GM21717 (cell line): ENCODE data around the gene AAK1.
"Not testable (repeated sequence)": the region's sequence is repeated elsewhere in the genome, so short reads cannot be mapped to it uniquely, and the experiment has no call there.

Experiments used
- ATAC-seq: cut with Tn5 transposase; IDR thresholded peaks from one replicate; pipeline ENCODE4 v1.9.1; 2021; ENCODE audit warnings: mild to moderate bottlenecking, moderate library complexity; ENCODE audit not compliant: unreplicated experiment

AAK1 gene

GRCh38 chr2:69643602-69644505 is at the start of gene AAK1:
Gene AAK1, minus strand, starts transcription at chr2:69643739. Its CDS starts 699 bp downstream, at chr2:69643040.
- peak; percentile 43 for ATAC-seq

- ATAC-seq = no peak
These were observed 48.9 kb upstream of the AAK1 start for GRCh38 chr2:69692424-69692823.

GRCh38 chr2:69689969-69690368 is 46.4 kb upstream of the AAK1 start:
- no peak for ATAC-seq

- no peak for ATAC-seq
These were observed 45.9 kb upstream of the AAK1 start for GRCh38 chr2:69689466-69689865.

GRCh38 chr2:69687971-69688611 is 44.6 kb upstream of the AAK1 start:
- no peak for ATAC-seq

GRCh38 chr2:69686813-69687212 is 43.3 kb upstream of the AAK1 start:
- ATAC-seq = no peak

GRCh38 chr2:69685321-69686048 is 41.9 kb upstream of the AAK1 start:
- ATAC-seq = no peak

GRCh38 chr2:69683170-69683971 is 39.8 kb upstream of the AAK1 start:
- ATAC-seq = no peak

GRCh38 chr2:69682525-69682924 is 39.0 kb upstream of the AAK1 start:
- ATAC-seq = no peak

GRCh38 chr2:69680001-69680675 is 36.6 kb upstream of the AAK1 start:
- no peak for ATAC-seq

GRCh38 chr2:69677914-69678313 is 34.4 kb upstream of the AAK1 start:
- ATAC-seq = no peak

GRCh38 chr2:69676146-69676545 is 32.6 kb upstream of the AAK1 start:
- ATAC-seq = no peak

- no peak for ATAC-seq
These were observed 30.8 kb upstream of the AAK1 start for GRCh38 chr2:69674316-69674670.

GRCh38 chr2:69673098-69673497 is 29.6 kb upstream of the AAK1 start:
- not testable (repeated sequence) for ATAC-seq

GRCh38 chr2:69669666-69670065 is 26.1 kb upstream of the AAK1 start:
- ATAC-seq = no peak

- ATAC-seq = no peak
These were observed 25.1 kb upstream of the AAK1 start for GRCh38 chr2:69668598-69668997.

- no peak for ATAC-seq
These were observed 24.4 kb upstream of the AAK1 start for GRCh38 chr2:69667805-69668382.

GRCh38 chr2:69665152-69665551 is 21.6 kb upstream of the AAK1 start:
- no peak for ATAC-seq

- no peak for ATAC-seq
These were observed 20.3 kb upstream of the AAK1 start for GRCh38 chr2:69663860-69664259.

GRCh38 chr2:69662547-69662946 is 19.0 kb upstream of the AAK1 start:
- ATAC-seq = not testable (repeated sequence)
